ENCODE data around the gene UGGT2.
"Not testable (repeated sequence)": the region's sequence is repeated elsewhere in the genome, so short reads cannot be mapped to it uniquely, and the experiment has no call there.

UGGT2 gene

GRCh38 chr13:95956589-95957148 is 96.5 kb downstream of the UGGT2 start:
- DNase-seq, result no peak

GRCh38 chr13:95955719-95956118 is 97.5 kb downstream of the UGGT2 start:
- DNase-seq, result no peak

GRCh38 chr13:95955255-95955654 is 97.9 kb downstream of the UGGT2 start:
- DNase-seq, result no peak

GRCh38 chr13:95954266-95954665 is 98.9 kb downstream of the UGGT2 start:
- DNase-seq, result no peak

- no peak for DNase-seq
These were observed 103.1 kb downstream of the UGGT2 start for GRCh38 chr13:95950103-95950502.

- no peak for DNase-seq
These were observed 104.5 kb downstream of the UGGT2 start for GRCh38 chr13:95948656-95949055.

- DNase-seq, result no peak
These were observed 115.4 kb downstream of the UGGT2 start for GRCh38 chr13:95937714-95938320.

GRCh38 chr13:95931300-95932025 is 121.7 kb downstream of the UGGT2 start:
- no peak for DNase-seq

GRCh38 chr13:95929430-95929829 is 123.8 kb downstream of the UGGT2 start:
- DNase-seq, result no peak

GRCh38 chr13:95928367-95928906 is 124.8 kb downstream of the UGGT2 start:
- not testable (repeated sequence) for DNase-seq

- DNase-seq, result no peak
These were observed 127.0 kb downstream of the UGGT2 start for GRCh38 chr13:95926231-95926630.

- DNase-seq, result peak; percentile 26
These were observed 128.7 kb downstream of the UGGT2 start for GRCh38 chr13:95924389-95924994.

GRCh38 chr13:95921485-95921884 is 131.7 kb downstream of the UGGT2 start:
- no peak for DNase-seq

- DNase-seq, result no peak
These were observed 132.7 kb downstream of the UGGT2 start for GRCh38 chr13:95920485-95920884.

GRCh38 chr13:95918860-95919259 is 134.3 kb downstream of the UGGT2 start:
- DNase-seq, result no peak

- DNase-seq, result no peak
These were observed 138.2 kb downstream of the UGGT2 start for GRCh38 chr13:95914991-95915501.

GRCh38 chr13:95906999-95907398 is 146.2 kb downstream of the UGGT2 start:
- no peak for DNase-seq

- no peak for DNase-seq
These were observed 149.6 kb downstream of the UGGT2 start for GRCh38 chr13:95903569-95903968.

GRCh38 chr13:95902741-95903140 is 150.5 kb downstream of the UGGT2 start:
- no peak for DNase-seq

- DNase-seq, result no peak
These were observed 154.9 kb downstream of the UGGT2 start for GRCh38 chr13:95898256-95898655.

GRCh38 chr13:95896301-95896700 is 156.9 kb downstream of the UGGT2 start:
- DNase-seq, result no peak

GRCh38 chr13:95893861-95894260 is 159.3 kb downstream of the UGGT2 start:
- DNase-seq, result no peak

GRCh38 chr13:95882121-95882520 is 171.1 kb downstream of the UGGT2 start:
- no peak for DNase-seq
